Measurements from ENCODE around the gene SYNM. TPM values are rescaled to one million over a fixed set of nuclear protein-coding genes. Genes with fewer than 3 reads are reported as not detected.

The SYNM gene
- total RNA-seq, 1 experiment from 2014 or later, result 1.9 TPM

- H3K23me2 ChIP-seq (ENCODE audit: insufficient read length, low read depth, low read length, poor library complexity, severe bottlenecking), result no peaks in the 10 kb centered on the region
- no peak overlapping the region for H2AK5ac ChIP-seq (ENCODE audit: insufficient read length, low read length)
- no peak overlapping the region for H3K27ac ChIP-seq (ENCODE audit: insufficient read length, low read depth, low read length)
- no peaks in the 10 kb centered on the region for H3K79me1 ChIP-seq (ENCODE audit: insufficient read depth, low read depth, low read length, poor library complexity, severe bottlenecking)
- Mint-ChIP-seq H3K27ac (no peak overlapping the region), H3K4me1 (peaks cover 12 to 13% of the 10 kb centered on the region in 2 experiments), H3K4me3 (no peak overlapping the region), H3K36me3 (ENCODE audit: insufficient read depth in 1 of 3, low read depth in 3 of 3) (peaks cover 0 to 4% (median 4%) of the 10 kb centered on the region in 3 experiments; a peak in 3 of 7 replicates), H3K27me3 (ENCODE audit: low read depth) (peaks cover 12% of the 10 kb centered on the region), H3K9me3 (peaks cover 8 to 10% of the 10 kb centered on the region in 2 experiments; a peak in 3 of 5 replicates)
- H3K9ac ChIP-seq (ENCODE audit: extremely low read depth, insufficient read length, low read length), result no peak overlapping the region
- no peak overlapping the region for H2BK15ac ChIP-seq (ENCODE audit: low read depth, low read length)
- H3K14ac ChIP-seq (ENCODE audit: insufficient read depth, low read length), result no peak overlapping the region
- no peak overlapping the region for H3K4me2 ChIP-seq (ENCODE audit: insufficient read depth, insufficient read length, low read length)
- no peaks in the 10 kb centered on the region for H3K79me2 ChIP-seq (ENCODE audit: insufficient read depth, low read length)
- H4K91ac ChIP-seq (ENCODE audit: insufficient read length, low read depth, low read length), result no peak overlapping the region
- H2BK12ac ChIP-seq (ENCODE audit: insufficient read length, low read depth, low read length), result no peak overlapping the region
- H3K27me3 ChIP-seq (ENCODE audit: insufficient read depth, low read length), result no peaks in the 10 kb centered on the region
- no peaks in the 10 kb centered on the region for H3K9me3 ChIP-seq (ENCODE audit: control insufficient read depth, low read depth, low read length)
- no peaks in the 10 kb centered on the region for H4K20me1 ChIP-seq (ENCODE audit: control insufficient read depth, insufficient read depth, insufficient read length)
- H2BK120ac ChIP-seq (ENCODE audit: low read depth, low read length, poor library complexity, severe bottlenecking), result no peak overlapping the region
- no peak overlapping the region for H3T11ph ChIP-seq (ENCODE audit: low read length)
- H2BK5ac ChIP-seq (ENCODE audit: insufficient read length, low read length), result no peak overlapping the region
- H2BK20ac ChIP-seq (ENCODE audit: low read depth, low read length, poor library complexity, severe bottlenecking), result no peak overlapping the region
- no peak for TF ChIP-seq CTCF (conservative IDR thresholded peaks at IDR 0.05)
- H4K8ac ChIP-seq (replicated peaks; ENCODE audit: insufficient read length, low read depth, low read length), result no peak overlapping the region
- H3K56ac ChIP-seq (ENCODE audit: insufficient read length, low read depth, low read length), result no peak overlapping the region
- no peak overlapping the region for H3K4ac ChIP-seq (ENCODE audit: low read depth, low read length)
- no peak overlapping the region for H3K23ac ChIP-seq (ENCODE audit: insufficient read length, low read depth, low read length)
- H2AFZ ChIP-seq (ENCODE audit: low read length), result no peak overlapping the region
- no peak overlapping the region for H4K5ac ChIP-seq (ENCODE audit: insufficient read length, low read depth, low read length)
- no peak overlapping the region for H3K18ac ChIP-seq (ENCODE audit: insufficient read length, low read depth, low read length)
- H3K4me1 ChIP-seq (ENCODE audit: insufficient read depth, low read length), result peaks cover 3% of the 10 kb centered on the region; the same call in 1 of the 2 replicates
- no peak for DNase-seq
- WGBS (ENCODE audit: extremely low coverage, insufficient read length, low lambda C conversion rate), result no CpG with 5 or more reads among the region's 2 CpGs
Measured at GRCh38 chr15:99086327-99086667, 18.6 kb upstream of the SYNM start.

Data from H9 (cell line).